Endometrium (tissue), 2 donors: ENCODE results near the gene COX7A2.
A peak's percentile ranks its signal among the peaks of the same experiment; 100 is the strongest.

Experiments
- FAIRE-seq: peaks from 2 replicates; lab custom pipeline; 2012; peaks lifted over from hg19 to GRCh38; lab: Jason Lieb, UNC
- donor health status: control.
- donor health status: control.

Gene COX7A2

DNA sequence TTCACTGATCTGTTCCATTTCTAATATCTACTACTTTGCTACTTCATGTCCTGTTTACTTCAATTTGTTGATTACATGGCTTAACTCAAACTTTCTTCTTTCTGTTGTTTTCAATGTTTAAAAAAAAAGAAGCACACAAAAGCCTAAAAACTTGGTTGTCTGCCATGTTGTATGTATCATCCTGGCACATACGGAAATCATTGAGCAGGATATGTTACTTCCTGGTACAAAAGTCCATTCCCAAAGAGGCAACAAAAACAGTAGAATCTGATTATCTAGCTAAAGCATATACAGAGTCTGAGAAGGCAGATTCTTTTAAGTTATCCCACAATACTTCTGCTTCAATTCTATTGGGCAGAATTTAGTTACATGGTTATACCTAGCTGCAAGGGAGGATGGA lies 23.2 kb downstream of the COX7A2 start:
- no peak for FAIRE-seq

DNA sequence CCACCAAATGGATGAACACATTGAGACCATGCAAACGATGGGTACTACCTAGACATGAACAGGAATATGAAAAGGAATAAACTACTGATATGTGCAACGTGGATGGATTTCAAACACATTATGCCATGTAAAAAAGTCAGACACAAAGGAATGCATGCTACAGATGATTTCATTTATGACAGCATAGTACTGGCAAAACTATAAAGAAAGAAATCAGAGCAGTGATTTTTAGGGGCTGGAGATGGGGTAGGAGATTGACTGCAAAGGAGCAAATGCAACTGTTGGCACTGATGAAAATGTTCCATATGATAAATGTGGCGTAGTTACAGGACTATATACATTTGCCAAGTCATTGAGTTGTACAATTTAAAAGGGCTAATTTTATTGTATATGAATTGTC lies 24.3 kb downstream of the COX7A2 start:
- FAIRE-seq = no peak

DNA sequence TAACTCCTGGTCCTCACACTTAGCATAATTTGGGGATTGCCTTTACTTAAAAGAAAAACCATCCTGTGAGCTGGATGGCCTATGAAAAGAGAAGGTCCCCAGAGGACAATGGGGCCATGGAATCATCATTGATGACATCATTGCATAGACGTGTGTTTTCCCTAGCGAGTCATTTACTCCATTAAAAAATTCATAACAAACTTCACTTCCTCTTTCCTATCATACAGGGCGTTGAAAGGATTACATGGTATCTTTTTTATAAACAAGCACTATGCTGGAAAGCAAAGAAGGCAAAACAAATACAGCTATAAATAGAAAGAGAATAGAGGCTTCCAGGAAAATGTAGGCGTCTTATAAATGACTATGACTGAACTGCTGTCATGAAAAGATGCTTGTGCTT lies 26.4 kb downstream of the COX7A2 start:
- FAIRE-seq = peak; percentile 93

DNA sequence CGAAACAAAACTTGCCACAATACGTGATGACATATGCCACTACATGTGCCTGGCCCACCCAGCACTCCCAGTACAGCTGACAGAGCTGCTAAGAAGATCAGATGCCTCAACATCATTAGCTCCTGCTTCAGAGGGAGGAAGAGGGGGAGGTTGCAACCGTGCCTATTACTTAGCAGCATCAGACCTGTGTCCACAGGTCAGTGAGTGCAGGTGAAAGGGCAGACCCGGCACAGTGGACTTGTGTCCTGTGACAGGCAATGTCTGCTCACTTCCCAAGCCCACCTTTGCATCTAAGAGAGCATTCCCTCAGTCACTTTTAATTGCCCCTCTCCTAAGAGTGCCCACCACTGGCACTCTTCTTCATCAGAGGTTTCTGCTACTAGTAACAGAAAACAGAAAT lies 28.3 kb downstream of the COX7A2 start:
- FAIRE-seq = no peak

DNA sequence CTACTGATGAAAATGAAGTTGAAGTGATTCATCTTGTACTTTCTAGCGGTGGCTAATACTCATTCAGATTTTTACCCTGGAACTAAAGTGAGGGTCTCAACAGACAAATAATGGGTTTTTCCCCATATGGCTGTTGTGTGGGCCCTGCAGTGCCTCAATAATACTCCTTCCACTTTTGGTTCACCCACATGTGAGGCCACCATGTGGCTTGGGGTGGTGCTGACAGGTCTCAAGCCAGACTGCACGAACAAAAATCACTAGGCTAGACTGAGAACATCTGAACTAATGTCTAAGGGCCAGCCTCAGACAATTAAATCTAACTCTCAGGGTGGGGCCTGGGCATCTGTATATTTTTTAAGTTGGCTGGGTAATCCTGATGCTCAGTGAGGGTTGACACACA lies 29.9 kb downstream of the COX7A2 start:
- no peak for FAIRE-seq

DNA sequence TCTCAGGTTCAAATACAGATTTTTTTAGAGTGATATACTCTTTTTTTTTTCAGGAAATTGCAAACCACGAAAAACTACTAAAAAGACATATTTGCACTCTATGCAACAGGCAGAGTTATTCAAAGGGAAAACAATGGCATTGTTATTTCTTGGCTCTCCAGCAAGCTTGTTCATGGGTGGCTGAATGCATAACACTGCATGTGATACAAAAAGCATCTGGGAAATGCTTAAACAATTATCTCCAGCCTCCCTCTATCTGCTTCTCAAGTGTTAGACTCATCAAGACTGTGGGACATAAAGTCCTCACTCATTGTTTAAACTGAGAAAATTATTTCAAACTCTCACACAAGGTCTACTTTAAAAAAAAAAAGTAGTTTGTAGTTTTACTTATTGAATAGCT lies 30.5 kb downstream of the COX7A2 start:
- FAIRE-seq = peak; percentile 37

DNA sequence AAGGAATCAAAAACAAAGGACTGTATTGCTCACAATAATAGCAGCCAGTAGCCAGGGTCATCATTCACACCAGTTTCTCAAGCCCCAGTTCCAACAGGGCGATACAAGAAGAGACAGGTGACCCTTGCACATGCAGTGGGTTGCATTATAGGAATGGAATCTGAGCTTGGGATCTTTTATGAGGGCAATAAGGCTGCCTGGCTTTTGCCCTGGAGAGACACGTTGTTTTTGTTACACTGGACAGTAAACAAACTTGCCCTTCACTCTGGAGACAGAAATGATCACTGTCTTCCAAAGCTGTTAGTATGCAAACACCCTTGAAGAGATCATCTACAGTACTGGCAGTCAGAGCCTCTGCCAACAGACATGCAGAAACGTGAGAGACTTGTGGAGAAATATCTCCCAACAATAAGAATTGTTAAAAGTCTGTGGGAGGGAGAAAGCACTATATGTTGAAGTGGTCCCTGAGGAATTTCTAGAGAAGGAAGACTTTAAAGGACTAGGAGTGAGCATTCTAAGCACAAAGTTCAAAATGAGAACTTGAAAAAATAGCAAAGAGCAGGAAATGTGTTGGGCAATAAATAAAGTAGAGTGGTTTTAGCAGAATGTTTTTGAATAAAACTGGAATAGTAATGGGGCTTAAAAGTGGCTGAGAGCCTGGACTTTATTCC lies 31.5 kb downstream of the COX7A2 start:
- FAIRE-seq = no peak

DNA sequence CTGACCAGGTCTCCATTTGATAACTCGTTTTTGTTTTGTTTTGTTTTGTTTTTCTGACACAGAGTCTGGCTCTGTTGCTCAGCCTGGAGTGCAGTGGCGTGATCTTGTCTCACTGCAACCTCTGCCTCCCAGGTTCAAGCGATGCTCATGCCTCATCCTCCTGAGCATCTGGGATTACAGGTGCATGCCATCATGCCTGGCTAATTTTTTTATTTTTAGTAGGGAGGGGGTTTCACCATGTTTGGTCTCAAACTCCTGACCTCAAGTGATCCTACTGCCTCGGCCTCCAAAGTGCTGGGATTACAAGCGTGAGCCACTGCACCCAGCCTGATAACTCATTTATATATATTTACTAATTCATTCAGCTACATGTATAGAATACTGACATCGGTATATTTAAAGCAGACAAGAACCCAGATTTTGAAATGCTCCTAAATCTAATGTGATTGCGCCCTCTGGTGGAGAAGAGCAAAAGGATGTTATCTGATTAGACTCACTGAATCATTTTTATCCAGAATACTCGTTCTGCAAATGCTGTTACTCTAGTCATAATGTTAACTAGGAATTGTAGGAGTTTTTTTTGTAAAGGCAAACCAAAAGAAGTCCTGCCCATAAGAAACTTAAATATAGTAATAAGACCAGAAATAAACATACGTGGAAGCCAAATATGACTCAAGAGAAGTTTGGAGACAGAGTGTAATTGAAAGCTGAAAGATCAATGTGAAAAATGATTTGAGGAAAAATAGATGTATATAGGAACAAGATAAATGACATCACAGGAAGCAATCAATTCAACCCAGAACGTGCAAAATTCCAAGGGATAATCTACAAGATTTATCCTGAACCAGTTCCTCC lies 32.5 kb downstream of the COX7A2 start:
- peak; percentile 76 for FAIRE-seq

DNA sequence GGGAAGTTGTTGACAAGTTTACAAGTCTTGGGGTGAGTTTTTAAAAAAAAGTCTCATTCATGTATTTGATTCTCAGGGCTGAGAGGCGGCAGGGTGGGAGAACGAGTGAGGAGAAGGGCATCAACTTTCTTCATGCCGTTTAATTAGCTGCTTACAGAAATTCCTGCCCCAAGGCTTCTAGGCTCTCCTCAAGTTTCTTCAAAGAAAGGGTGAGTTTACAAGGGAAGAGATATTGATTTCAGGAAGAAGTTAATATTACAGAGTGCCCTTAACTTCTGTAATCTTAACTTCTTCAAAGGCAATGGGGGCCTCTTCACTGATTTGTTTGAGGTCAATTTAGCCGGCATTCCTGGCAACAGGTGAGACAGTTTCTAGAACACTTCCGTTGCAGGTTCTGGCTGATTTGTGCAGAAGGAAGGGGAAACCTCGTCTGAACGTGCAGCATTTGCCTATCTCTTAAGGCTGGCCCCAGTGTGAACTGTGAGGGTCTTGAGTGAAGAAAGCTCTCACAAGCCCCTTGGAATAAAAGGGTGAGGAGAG lies 34.3 kb downstream of the COX7A2 start:
- no peak for FAIRE-seq

DNA sequence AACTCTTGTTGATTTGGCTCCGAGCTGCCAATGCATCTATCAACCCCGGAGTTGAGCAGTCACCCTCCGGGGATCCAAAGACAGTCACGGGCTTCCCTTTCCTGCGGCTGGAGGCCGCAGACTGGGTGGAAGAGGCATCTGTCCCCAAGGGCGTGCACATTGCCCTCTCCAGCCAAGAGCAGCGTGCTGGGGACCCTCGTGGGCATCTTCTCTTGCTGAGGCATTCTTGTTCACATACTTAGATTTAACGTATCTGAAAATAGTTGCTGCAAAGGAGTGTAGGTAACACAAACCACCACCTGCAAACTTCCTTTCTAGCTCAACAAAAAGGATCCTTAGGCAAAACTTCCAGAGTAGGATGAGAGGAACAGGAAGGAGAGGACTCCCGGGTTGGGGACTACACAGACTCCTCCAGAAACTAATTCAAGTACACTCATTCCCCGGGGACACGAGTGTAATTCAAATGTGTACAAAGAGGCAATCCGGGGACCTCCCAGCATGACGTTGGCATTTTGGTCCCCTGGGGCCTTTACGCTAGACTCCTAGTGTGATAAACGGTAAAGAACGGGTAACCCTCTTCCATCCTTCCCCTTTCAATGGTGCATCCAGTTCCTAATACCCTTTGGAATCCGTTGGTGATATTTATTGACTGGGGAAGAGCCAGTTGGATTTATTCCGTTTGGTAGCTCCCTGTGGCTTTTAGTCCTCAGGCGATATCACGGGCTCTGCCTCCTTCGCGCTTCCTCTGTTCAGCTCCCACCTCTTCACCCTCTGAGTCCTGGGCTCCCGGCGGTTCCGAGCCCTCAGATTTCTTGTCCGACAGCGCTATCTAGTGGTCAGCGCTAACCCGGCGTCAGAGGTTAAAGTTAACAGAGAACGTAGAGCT lies 35.1 kb downstream of the COX7A2 start:
- FAIRE-seq = peak; percentile 87

DNA sequence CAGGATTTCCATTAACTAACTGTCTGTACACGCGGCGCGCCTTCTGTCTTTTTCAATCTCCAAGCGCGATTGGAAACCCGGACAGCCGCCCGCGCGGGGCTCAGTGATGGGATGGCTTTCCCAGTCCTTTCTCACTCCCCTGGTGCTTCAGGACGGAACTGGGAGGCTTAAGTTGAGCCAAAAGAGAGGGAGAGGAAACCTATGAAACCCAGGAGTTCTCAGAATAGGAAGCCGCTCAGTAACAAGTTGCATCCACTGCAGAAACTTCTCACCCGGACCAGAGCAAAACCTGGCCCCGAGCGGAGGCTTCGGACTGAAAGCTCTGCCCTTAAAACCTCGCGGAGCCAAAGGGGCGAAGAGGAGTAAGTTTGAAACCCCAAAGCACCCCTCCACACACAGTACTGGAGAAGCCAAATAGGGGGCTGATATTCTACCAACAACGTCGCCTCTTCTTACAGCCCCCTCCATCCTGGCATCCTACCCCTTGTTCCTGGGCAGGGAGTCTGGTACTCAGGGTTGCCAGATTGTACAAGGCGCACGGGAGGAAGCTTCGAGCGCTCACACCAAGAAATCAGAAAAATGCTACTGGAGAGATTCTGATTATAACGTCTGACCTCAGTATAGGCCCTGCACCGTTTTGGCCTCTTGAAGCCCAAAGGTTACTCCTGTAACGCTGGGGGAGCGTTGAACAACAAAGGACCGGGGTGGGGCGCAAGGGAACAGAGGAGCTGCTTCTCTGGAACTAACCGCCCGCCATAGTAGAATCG lies 36.8 kb downstream of the COX7A2 start:
- FAIRE-seq = no peak

DNA sequence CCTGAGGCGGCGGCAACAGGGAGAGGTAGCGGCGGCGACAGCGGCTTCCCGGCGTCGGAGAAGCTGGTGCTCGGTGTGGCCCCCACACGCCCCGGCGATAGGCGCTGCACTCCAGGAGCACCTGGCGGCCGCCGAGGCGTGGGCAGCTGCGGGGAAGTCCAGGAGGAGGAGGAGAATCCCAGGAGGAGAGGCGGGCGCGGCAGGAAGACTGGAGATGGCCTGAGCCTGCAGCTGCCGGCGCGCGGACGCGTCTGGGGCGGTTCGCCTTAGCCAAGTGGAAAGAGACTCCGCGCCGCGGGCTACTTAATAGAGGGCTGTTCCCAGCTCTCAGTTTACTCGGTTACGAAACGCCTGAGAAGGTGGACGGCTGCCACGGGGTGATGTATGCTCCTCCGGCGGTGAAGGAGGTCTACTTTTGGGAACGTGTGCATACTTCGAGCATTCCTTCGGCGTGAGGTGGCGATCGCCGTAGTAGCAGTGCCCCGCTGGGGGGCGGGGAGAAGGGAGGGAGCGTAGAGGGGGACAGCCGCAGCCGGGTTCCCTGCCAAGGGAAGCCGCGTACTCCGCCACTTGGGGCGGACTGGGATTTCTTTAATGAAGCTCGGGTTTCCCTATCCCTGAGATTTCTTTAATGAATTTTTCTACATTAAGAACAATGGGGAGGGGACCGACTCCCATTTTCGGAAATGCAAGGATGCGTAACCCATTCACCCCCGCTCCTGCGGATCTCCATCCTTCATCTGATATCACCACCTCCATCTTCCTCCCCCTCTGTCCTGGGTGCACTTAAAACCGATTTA lies 37.6 kb downstream of the COX7A2 start, which contains the start of gene COL12A1:
TSS of gene COL12A1 (minus strand) at position 278 of the 800 bp plus-strand sequence. CDS start 3,261 bp downstream, outside the sequence.
- FAIRE-seq = no peak

DNA sequence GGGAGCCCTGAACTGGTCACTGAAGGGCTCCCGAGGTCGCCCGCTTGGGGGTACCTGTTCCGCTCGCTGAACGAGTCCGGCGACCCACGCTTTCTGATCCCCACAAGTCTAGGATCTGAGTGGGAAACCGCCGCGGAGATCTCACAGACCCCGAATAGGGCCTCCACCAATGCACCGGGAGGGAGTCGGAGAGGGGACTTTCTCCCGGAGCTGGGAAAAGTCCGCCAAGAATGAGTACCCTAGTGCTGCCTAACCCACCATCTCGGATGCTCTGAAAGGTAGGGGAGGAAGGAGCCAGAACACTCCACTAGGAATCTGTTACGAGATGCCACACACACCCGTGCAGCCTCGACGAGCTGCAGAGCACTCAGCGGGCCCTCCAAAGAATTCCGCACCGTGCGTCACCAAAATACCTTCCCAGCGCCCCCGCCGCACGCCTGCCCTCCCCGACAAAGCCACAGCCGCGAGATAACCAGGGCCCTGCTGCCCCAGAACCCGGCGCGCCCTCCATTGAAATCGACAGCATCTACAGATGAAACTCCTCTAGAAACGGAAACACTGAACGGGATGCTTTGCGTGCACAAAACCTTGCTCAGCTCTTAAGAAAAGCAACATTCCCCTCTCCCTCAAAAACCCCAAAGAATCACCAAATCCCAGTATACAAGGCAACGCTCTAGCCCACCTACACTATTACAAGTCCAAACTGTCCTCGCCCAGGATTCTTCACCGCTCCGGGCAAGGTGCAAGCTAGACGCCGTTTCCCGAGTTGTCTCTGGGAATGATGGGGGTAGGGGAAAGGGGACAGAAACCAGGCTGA lies 38.4 kb downstream of the COX7A2 start:
- FAIRE-seq = no peak

DNA sequence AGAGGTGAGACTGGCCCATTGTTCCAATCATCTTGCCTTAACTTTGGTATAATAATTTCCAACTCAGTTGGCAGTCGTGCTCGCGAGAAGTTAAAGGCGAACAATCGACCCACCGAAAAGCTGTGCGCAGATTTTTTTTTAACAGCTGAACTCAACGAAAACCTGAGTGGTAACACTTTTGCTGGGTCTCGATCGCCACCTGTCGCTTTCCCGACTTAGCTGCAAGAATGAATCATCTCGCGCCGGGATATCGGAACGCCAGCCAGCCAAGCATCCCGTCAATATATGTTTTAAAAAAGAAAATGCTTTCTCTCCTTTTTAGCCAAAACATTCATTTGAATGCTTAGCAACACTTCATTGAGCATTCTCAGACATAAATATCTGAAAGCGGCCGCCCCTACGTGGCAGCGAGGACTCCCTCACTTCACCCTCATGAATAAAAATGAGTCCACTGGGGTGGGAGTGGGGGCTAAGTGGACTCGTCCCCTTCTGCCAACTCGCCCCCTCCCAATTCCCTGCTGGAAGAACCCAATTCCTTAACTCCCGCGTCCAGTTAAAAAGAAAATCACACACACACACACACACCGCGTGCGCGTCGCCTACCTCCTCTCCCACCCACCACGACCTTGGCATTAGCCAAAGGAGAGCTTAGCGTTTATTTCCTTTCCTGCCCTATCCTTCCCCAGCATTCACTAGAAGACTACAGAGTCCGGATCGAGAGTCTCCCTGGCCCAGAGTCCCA lies 39.2 kb downstream of the COX7A2 start:
- FAIRE-seq = peak; percentile 91

DNA sequence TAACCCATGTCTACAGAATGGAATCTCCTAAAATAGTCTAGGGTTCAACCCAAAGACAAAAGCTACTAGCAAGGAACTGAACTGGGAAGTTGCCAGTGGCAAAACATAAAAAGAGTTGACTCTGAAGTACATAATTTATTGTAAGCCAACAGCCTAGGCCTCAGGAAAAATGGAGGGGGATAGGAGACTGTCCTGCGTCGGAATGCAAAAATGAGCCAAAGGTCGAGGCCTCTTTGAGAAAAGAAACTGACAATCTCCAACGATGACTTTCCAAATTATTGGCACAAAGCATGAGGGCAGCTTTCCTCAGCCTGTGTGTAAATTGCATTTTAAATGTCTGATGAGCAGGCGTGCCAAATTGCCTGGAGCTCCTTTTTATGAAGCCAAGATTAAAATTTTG lies 39.9 kb downstream of the COX7A2 start:
- no peak for FAIRE-seq

DNA sequence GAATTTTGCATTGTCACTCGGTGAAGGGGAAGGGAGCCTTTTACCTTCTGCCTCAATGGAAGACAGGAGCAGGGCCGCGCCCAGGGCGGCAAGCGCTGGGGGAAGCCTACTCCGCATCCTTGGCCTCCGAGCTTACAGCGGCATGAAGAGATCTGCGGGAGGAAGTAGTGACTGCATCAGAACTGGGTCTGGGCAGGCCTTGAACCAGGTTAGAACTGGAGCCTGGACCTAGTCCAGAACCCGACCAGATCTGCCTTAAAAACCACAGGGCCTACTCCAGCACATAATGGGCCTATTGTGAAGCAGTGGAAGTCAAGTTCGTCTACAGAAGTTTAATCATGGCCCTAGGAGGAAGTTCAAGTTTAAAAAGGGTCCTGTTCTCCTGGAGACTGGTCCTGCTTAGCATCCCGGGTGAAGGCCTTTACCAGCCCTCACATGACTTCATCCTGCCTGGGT lies 40.9 kb downstream of the COX7A2 start:
- FAIRE-seq = no peak

DNA sequence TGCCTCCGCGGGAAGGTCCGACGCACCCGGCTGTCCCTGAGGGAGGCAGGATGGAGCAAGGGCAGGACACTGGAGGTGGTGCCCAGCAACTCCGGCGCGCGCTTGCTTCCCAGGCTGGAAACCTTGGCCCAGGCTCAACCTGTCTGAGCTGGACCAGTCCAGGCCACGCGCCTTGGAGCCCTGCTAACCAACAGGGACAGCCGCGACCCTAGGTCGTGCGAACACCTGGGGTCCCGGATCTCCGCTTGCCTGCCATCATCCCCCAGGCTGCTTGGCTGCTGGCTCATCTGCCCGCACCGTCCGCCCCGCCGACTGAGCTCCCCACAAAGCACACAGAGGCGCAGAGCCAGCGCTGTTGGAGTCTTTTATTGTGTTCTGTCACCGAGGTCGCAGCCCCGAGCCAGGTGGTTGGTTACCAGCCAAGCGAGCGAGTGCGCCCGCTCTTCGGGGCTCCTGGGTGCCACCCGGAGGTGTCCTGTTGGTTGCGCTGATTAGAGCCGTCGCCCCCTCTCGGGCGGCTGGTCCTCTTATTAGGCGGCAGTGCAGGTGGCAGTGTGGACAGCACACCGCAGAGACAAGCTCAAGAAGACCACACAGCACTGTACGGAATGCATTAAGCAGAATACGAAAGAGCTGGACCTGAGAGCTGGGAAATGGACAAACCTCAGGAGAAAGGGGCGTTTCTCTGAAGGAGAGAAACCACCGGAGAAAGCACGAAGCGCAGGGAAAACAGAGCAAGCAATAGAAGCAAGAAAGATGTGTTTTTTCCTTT lies 41.5 kb downstream of the COX7A2 start:
- FAIRE-seq = no peak

DNA sequence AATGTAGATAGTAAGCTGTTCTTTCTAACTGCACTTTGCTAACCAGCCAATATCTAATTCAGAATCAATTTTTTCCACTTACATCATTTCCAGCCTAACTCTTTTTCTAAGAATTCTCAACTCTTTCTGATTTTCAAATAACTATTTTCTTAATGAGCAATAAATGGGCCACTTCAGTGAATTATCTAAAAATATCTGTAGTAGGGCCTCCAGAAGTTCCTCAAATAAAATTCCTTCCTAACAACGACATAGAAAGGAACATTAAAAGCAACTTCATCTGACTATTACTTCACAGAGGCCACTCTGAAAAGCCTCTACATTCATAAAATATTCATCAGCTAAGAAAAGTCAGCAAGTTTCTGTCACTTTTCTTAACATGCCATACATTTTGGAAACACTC lies 42.6 kb downstream of the COX7A2 start:
- FAIRE-seq = peak; percentile 8
